Measurements from ENCODE around the gene CACNG3.

DNA sequence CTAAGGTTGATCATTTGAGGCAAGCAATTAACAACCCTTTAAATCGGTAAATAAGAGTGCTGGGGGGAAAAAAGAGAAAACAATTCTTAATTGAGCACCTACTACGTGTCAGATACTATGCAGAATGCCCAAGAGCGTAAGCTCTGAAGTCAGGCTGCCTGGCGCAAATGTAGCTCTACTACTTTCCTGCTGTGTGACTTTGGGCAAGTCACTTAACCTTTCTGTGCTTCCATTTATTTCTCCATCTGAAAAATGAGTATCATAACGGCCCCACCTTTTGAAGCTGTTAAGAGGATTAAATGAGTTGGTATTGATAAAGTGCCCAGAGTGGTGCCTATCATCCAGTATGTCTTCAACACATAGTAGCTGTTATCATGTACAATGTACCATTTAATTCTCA is 102.0 kb downstream of the CACNG3 start:
- TF ChIP-seq, protein P1, sequence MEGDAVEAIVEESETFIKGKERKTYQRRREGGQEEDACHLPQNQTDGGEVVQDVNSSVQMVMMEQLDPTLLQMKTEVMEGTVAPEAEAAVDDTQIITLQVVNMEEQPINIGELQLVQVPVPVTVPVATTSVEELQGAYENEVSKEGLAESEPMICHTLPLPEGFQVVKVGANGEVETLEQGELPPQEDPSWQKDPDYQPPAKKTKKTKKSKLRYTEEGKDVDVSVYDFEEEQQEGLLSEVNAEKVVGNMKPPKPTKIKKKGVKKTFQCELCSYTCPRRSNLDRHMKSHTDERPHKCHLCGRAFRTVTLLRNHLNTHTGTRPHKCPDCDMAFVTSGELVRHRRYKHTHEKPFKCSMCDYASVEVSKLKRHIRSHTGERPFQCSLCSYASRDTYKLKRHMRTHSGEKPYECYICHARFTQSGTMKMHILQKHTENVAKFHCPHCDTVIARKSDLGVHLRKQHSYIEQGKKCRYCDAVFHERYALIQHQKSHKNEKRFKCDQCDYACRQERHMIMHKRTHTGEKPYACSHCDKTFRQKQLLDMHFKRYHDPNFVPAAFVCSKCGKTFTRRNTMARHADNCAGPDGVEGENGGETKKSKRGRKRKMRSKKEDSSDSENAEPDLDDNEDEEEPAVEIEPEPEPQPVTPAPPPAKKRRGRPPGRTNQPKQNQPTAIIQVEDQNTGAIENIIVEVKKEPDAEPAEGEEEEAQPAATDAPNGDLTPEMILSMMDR (conservative IDR thresholded peaks at IDR 0.05): no peak
- TF ChIP-seq EZH2 (IDR thresholded peaks at IDR 0.05; ENCODE audit: low read depth): no peak

All from PC-9 (cell line).